Transverse colon (tissue), 4 donors: ENCODE measurements around the gene CDIPT.
A peak's percentile ranks its signal among the peaks of the same experiment; 100 is the strongest.

Experiments used
- POLR2AphosphoS5 ChIP-seq, 3 donors: sonication (generic); formaldehyde crosslinking; IDR thresholded peaks; one replicate each; pipeline ENCODE4 v1.6.1; 2016; ENCODE audit warnings: antibody characterized with exemption in 3 of 3
- TF ChIP-seq, protein P1 (sequence below), 5 experiments: fragments of 200-600 bp in 3 of 5; fragments of 450-650 bp in 2 of 5; sonication (generic) in 3 of 5; IDR thresholded peaks; 1 replicate in 2 of 5; 2 replicates in 3 of 5; pipeline ENCODE4 v1.5.1; 2016 to 2017; ENCODE audit warnings: antibody characterized with exemption in 5 of 5, inconsistent platforms in 3 of 5, mild to moderate bottlenecking in 2 of 5, moderate library complexity in 1 of 5

DNA sequence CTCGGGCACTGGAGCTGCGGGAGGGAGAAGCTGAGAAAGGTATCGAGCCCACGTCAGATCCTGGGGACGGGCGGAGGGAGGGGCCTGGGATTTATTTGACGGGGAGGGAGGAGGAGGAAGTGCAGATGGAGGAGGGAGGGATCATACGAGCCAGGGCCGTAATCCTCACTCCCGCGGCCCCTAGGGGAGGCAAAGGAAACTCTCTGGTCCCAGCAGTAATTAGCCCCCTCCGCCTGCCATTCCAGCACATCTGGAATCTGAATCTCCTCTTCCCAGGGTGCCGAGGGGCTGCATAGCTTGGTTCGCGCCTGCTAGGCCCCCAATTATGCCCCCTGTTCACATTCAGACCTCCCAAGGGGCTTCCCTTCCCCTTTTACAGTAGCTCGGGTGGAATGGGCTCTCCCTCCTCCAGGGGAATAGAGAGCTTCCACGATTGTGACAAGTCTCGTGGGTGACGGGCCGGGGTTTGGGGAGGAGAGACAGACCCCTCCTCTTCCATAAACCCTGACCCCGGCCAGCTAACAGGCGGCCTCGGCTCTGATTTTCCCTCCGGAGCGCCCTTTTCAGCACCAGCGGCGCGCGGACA lies 36.6 kb upstream of the CDIPT start, which contains the start of gene SEZ6L2:
- TF ChIP-seq, protein P1, sequence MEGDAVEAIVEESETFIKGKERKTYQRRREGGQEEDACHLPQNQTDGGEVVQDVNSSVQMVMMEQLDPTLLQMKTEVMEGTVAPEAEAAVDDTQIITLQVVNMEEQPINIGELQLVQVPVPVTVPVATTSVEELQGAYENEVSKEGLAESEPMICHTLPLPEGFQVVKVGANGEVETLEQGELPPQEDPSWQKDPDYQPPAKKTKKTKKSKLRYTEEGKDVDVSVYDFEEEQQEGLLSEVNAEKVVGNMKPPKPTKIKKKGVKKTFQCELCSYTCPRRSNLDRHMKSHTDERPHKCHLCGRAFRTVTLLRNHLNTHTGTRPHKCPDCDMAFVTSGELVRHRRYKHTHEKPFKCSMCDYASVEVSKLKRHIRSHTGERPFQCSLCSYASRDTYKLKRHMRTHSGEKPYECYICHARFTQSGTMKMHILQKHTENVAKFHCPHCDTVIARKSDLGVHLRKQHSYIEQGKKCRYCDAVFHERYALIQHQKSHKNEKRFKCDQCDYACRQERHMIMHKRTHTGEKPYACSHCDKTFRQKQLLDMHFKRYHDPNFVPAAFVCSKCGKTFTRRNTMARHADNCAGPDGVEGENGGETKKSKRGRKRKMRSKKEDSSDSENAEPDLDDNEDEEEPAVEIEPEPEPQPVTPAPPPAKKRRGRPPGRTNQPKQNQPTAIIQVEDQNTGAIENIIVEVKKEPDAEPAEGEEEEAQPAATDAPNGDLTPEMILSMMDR (IDR thresholded peaks at IDR 0.05), result peak in 3 of 5 experiments; percentile 23 to 72 (median 62)
- TF ChIP-seq POLR2AphosphoS5 (IDR thresholded peaks at IDR 0.05), result peak in 2 of 3 donors; percentile 18 to 26
